Measurements from ENCODE around the gene ITGB6.

Gene ITGB6

GRCh38 chr2:160205505-160205904, 5.4 kb upstream of the ITGB6 start:
- DNase-seq (ENCODE audit: low read depth) = peak; percentile 96
- no peak for TF ChIP-seq CTCF (conservative IDR thresholded peaks at IDR 0.05; ENCODE audit: control insufficient read depth, insufficient read depth, low read depth, low read length)
- no peak overlapping the region for H3K4me3 ChIP-seq (ENCODE audit: control insufficient read depth, low read depth, low read length)

GRCh38 chr2:160203422-160203821, 3.4 kb upstream of the ITGB6 start:
- TF ChIP-seq CTCF (conservative IDR thresholded peaks at IDR 0.05; ENCODE audit: control insufficient read depth, insufficient read depth, low read depth, low read length) = no peak

GRCh38 chr2:160203007-160203406, 2.9 kb upstream of the ITGB6 start:
- no peak overlapping the region for H3K4me3 ChIP-seq (ENCODE audit: control insufficient read depth, low read depth, low read length)
- TF ChIP-seq CTCF (conservative IDR thresholded peaks at IDR 0.05; ENCODE audit: control insufficient read depth, insufficient read depth, low read depth, low read length) = no peak
- DNase-seq (ENCODE audit: low read depth) = no peak

More at GRCh38 chr2:160203422-160203821, 3.4 kb upstream of the ITGB6 start:
- H3K4me3 ChIP-seq (ENCODE audit: control insufficient read depth, low read depth, low read length) = no peak overlapping the region
- DNase-seq (ENCODE audit: low read depth) = no peak

- TF ChIP-seq CTCF (conservative IDR thresholded peaks at IDR 0.05; ENCODE audit: control insufficient read depth, insufficient read depth, low read depth, low read length) = no peak
- no peak for DNase-seq (ENCODE audit: low read depth)
Measured at GRCh38 chr2:160201849-160202539, 1.9 kb upstream of the ITGB6 start.

GRCh38 chr2:160200921-160201320, 849 bp upstream of the ITGB6 start:
- TF ChIP-seq CTCF (conservative IDR thresholded peaks at IDR 0.05; ENCODE audit: control insufficient read depth, insufficient read depth, low read depth, low read length) = no peak
- H3K4me3 ChIP-seq (ENCODE audit: control insufficient read depth, low read depth, low read length) = no peak overlapping the region
- no peak for DNase-seq (ENCODE audit: low read depth)

More at GRCh38 chr2:160201849-160202539, 1.9 kb upstream of the ITGB6 start:
- H3K4me3 ChIP-seq (ENCODE audit: control insufficient read depth, low read depth, low read length) = no peak overlapping the region

- TF ChIP-seq CTCF (conservative IDR thresholded peaks at IDR 0.05; ENCODE audit: control insufficient read depth, insufficient read depth, low read depth, low read length) = no peak
- H3K4me3 ChIP-seq (ENCODE audit: control insufficient read depth, low read depth, low read length) = no peak overlapping the region
- DNase-seq (ENCODE audit: low read depth) = no peak
Measured at GRCh38 chr2:160199053-160199452, 1.0 kb downstream of the ITGB6 start.

Measured in fibroblast of mammary gland (primary cell).